Immature natural killer cell (primary cell): ENCODE data around the gene GBP7. TPM values are rescaled to one million over a fixed set of nuclear protein-coding genes. Genes with fewer than 3 reads are reported as not detected.

Source experiments
- DNase-seq, 3 donors: peaks; one replicate each; pipeline ENCODE4 v3.0.0; 2022; ENCODE audit warnings: mixed read lengths in 1 of 3
- H3K27ac Mint-ChIP-seq, 6 donors: one replicate each; pipeline ENCODE4 v1.8.0; 2020; ENCODE audit warnings: mixed read lengths in 6 of 6, mild to moderate bottlenecking in 5 of 6, inconsistent platforms in 4 of 6, moderate library complexity in 3 of 6
- H3K27me3 Mint-ChIP-seq, 3 donors: one replicate each; pipeline ENCODE4 v1.8.0; 2020 to 2021; ENCODE audit warnings: low read depth in 3 of 3, mild to moderate bottlenecking in 3 of 3, mixed read lengths in 3 of 3, moderate library complexity in 3 of 3, inconsistent platforms in 1 of 3
- H3K36me3 Mint-ChIP-seq, 3 donors: one replicate each; pipeline ENCODE4 v1.8.0; 2020; ENCODE audit warnings: mixed read lengths in 3 of 3, inconsistent platforms in 2 of 3, mild to moderate bottlenecking in 2 of 3
- H3K4me1 Mint-ChIP-seq, 2 donors: one replicate each; pipeline ENCODE4 v1.8.0; 2020; ENCODE audit warnings: inconsistent platforms in 2 of 2, mild to moderate bottlenecking in 2 of 2, mixed read lengths in 2 of 2, moderate library complexity in 1 of 2
- H3K4me3 Mint-ChIP-seq, 5 donors: one replicate each; pipeline ENCODE4 v1.8.0; 2020; ENCODE audit warnings: mild to moderate bottlenecking in 5 of 5, mixed read lengths in 5 of 5, inconsistent platforms in 3 of 5, moderate library complexity in 3 of 5
- H3K9me3 Mint-ChIP-seq, 6 donors: one replicate each; pipeline ENCODE4 v1.8.0; 2020; ENCODE audit warnings: mild to moderate bottlenecking in 6 of 6, mixed read lengths in 6 of 6, inconsistent platforms in 4 of 6, moderate library complexity in 3 of 6
- polyA plus RNA-seq, 3 donors: library from polyadenylated mRNA; unstranded; fragments of 300-500 nt; fragmentation: Illumina TruSeq; gene quantifications; one replicate each; pipeline ENCODE4 v1.2.3, GENCODE V29; 2021

GBP7 gene
- polyA plus RNA-seq, 3 donors from 2014 or later = not detected

DNA sequence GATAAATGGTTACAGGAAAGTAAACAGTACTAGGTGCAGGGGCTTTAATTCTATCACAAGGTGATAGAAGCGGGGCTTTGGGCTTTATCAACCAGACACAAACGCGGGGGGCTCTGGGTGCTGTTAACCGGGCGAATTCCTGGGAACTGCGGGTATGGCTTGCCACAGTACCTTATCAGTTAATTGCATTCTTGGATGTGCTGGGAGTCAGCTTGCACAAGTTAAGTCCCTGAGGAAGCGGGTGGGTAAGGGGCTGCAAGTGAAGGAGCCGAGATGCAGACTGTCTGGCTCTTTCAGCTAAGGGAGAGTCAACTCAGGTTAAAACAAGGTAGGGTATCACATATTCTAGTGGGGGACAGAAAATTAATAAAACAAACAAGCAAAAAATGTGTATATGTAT is 22.3 kb upstream of the GBP7 start:
- DNase-seq = peak in 1 of 3 donors; percentile 12
- H3K4me1 Mint-ChIP-seq = peaks cover 70 to 86% of the 10 kb centered on the region in 2 donors
- H3K27ac Mint-ChIP-seq = peak overlapping the region; percentile 94 to 99 (median 97)
- peaks cover 0 to 7% (median 4%) of the 10 kb centered on the region in 3 donors for H3K27me3 Mint-ChIP-seq
- H3K4me3 Mint-ChIP-seq = peak overlapping the region; percentile 94 to 98 (median 96)
- H3K9me3 Mint-ChIP-seq = no peaks in the 10 kb centered on the region
- H3K36me3 Mint-ChIP-seq = peaks cover 21 to 38% (median 32%) of the 10 kb centered on the region in 3 donors

DNA sequence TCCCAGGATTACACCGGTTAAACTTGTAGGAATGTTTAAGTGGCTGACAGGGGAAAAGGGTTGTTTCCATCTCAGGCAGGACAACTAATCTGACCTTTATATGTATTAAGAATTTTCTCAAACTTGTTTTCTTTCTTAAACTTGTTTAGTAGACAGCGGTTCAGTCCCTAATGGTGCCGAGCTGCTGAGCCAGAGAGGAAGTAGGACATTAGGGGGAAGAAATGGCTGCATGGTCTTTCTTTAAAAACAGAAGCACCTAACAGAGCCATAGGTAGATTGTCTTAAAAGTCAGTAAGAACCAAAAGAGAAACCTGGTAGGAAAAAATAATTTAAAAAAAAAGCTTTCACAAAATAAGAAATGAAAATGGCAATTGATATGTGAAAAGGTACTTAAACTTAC is 19.7 kb upstream of the GBP7 start:
- Mint-ChIP-seq H3K9me3 (no peaks in the 10 kb centered on the region), H3K36me3 (peaks cover 31 to 51% (median 41%) of the 10 kb centered on the region in 3 donors), H3K27ac (peak overlapping the region; percentile 70 to 96 (median 86)), H3K4me3 (peak overlapping the region; percentile 63 to 94 (median 76)), H3K4me1 (peaks cover 60 to 84% of the 10 kb centered on the region in 2 donors), H3K27me3 (peaks cover 0 to 3% (median 0%) of the 10 kb centered on the region in 3 donors)
- DNase-seq = no peak

DNA sequence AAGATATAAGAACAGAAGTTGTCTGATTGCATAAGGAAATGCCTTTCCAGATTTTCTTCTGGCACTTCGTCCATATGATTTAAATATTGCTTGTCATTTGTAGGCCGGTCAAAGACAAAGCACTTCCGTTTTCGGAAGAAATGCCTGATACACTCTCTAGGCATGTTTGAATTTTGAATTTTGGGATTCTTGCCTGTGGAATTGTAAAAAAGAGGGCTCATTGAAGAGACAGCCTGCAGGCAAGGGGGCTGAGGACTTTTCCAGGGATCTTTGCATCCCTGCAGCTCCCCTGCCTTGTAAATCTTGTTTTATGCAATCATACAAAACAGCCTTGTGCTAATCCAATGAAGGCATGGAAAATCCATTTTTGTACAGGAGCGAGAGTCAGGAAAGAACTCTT is 15.5 kb upstream of the GBP7 start:
- H3K27ac Mint-ChIP-seq = peak overlapping the region in 2 of 6 donors; percentile 15 to 38
- no peak overlapping the region for H3K4me3 Mint-ChIP-seq
- peaks cover 52 to 82% (median 63%) of the 10 kb centered on the region in 3 donors for H3K36me3 Mint-ChIP-seq
- H3K9me3 Mint-ChIP-seq = no peaks in the 10 kb centered on the region
- no peak for DNase-seq
- no peaks in the 10 kb centered on the region for H3K27me3 Mint-ChIP-seq
- H3K4me1 Mint-ChIP-seq = peaks cover 45 to 90% of the 10 kb centered on the region in 2 donors

DNA sequence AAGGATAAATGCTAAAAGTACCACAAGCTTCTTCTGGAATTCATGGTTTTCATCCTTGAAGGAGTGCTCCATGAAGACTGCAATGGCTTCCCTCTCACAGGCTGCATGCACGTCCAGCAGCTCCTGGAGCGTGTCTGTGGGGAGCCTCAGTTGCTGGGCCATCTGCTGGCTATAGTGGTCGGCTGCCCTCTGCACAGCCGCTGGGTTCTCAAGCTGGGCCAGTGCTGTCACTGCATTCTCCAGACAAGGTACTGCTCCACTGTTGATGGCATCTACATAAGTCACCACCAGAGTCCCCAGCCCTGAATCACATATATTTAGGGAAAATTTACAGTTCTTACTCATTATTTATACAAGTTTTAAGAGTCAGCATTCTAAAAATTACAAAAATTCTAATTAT is 14.2 kb upstream of the GBP7 start:
- H3K36me3 Mint-ChIP-seq = peaks cover 50 to 85% (median 62%) of the 10 kb centered on the region in 3 donors
- H3K4me1 Mint-ChIP-seq = peaks cover 33 to 77% of the 10 kb centered on the region in 2 donors
- no peaks in the 10 kb centered on the region for H3K9me3 Mint-ChIP-seq
- no peak for DNase-seq
- no peaks in the 10 kb centered on the region for H3K27me3 Mint-ChIP-seq
- H3K4me3 Mint-ChIP-seq = no peak overlapping the region
- peak overlapping the region in 3 of 6 donors; percentile 31 to 66 (median 64) for H3K27ac Mint-ChIP-seq

DNA sequence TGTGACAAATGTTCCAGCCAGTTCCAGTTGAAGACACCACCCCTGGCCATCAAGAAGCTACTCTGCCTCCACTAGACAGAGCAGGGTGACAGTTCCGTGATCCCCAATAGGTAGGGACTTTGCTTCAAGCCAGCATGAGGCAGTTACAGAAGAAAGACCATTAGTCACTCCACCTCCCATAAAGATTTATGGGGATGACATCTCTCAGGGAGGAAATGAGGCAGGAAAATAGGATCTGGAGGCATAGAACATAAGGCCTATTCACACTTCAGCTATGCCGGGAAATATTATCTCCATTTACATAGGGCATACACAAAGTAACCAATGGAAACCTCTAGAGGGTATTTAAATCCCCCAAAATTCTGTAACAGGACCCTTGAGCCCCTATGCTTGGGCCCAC is 3.5 kb upstream of the GBP7 start:
- Mint-ChIP-seq H3K9me3 (no peaks in the 10 kb centered on the region), H3K4me3 (no peak overlapping the region), H3K4me1 (peaks cover 0 to 16% of the 10 kb centered on the region in 2 donors), H3K36me3 (peaks cover 27 to 36% (median 30%) of the 10 kb centered on the region in 3 donors), H3K27ac (no peak overlapping the region), H3K27me3 (peaks cover 0 to 8% (median 1%) of the 10 kb centered on the region in 3 donors)
- no peak for DNase-seq

DNA sequence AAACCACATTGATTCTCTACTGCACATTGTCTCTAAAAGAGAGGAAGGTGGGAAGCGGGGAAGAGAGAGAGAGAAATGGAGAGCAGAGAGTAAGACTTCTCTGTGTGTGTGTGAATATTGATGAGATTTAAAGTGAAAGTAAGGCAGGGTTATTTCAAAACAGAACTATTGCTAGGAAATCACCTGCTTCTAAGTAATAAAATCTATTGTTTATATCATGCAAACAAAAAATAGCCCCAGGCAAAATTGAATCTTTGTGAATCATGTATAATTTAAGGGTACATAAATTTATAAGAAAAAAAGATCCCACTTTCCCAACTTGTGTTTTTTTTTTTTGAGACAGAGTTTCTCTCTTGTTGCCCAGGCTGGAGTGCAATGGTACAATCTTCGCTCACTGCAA is 1.2 kb upstream of the GBP7 start:
- Mint-ChIP-seq H3K36me3 (peaks cover 5 to 14% (median 8%) of the 10 kb centered on the region in 3 donors), H3K4me3 (no peak overlapping the region), H3K27me3 (peaks cover 0 to 8% (median 1%) of the 10 kb centered on the region in 3 donors), H3K27ac (no peak overlapping the region), H3K9me3 (no peaks in the 10 kb centered on the region), H3K4me1 (no peaks in the 10 kb centered on the region)
- no peak for DNase-seq

DNA sequence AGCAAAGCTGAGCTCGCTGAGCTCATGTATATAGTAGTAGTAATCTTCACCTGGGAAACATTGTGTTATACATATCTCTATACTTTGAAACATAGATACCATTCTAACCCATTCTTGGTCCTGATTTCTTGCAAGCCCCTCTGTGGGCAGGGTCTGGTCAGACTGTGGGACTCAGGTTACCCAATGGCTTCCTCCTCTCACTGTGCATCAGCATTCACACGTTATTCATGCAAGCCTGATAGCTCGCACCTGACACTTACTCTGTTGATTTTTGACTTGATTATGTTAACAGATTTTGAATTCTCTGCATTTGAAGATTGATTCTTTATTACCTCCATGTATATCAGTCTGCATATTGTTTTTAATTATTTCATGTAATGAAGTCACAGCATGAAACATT is 1.3 kb downstream of the GBP7 start:
- DNase-seq = no peak
- no peaks in the 10 kb centered on the region for H3K4me1 Mint-ChIP-seq
- no peaks in the 10 kb centered on the region for H3K36me3 Mint-ChIP-seq
- no peak overlapping the region for H3K27ac Mint-ChIP-seq
- peaks cover 0 to 8% (median 1%) of the 10 kb centered on the region in 3 donors for H3K27me3 Mint-ChIP-seq
- no peak overlapping the region for H3K4me3 Mint-ChIP-seq
- H3K9me3 Mint-ChIP-seq = no peaks in the 10 kb centered on the region

DNA sequence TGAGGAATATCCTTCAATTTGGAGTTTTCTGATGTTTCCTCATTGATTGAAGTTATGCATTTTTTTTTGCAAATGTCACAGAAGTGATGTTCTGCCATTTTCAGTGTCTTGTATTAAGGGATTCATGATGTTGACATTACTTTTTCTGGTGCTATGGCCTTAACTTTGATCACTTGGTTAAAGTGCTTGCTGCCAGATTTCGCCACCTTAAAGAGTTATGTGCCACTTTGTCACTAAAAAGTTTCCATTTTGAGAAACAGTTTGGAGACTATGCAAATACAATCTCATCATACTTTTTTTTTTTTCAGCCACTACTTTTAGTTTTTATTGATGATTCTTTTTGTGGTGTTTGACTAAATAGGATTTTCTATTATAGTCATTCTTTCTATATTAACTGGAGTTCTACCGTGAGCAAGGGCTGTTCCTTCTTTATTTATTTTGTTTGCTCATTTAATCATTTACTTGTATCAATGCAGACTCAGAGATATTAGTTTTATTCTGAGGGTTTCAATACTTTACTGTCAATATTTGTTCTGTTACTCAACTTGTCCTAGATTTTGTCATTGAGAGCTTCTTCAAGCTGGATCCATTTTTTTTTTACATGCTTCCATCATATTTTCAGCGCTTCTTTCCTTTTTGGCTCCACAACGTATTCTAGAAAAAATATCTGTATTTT is 3.2 kb downstream of the GBP7 start:
- H3K27ac Mint-ChIP-seq = no peak overlapping the region
- H3K4me3 Mint-ChIP-seq = no peak overlapping the region
- peaks cover 0 to 8% (median 1%) of the 10 kb centered on the region in 3 donors for H3K27me3 Mint-ChIP-seq
- no peaks in the 10 kb centered on the region for H3K36me3 Mint-ChIP-seq
- no peak for DNase-seq
- no peaks in the 10 kb centered on the region for H3K9me3 Mint-ChIP-seq
- no peaks in the 10 kb centered on the region for H3K4me1 Mint-ChIP-seq

DNA sequence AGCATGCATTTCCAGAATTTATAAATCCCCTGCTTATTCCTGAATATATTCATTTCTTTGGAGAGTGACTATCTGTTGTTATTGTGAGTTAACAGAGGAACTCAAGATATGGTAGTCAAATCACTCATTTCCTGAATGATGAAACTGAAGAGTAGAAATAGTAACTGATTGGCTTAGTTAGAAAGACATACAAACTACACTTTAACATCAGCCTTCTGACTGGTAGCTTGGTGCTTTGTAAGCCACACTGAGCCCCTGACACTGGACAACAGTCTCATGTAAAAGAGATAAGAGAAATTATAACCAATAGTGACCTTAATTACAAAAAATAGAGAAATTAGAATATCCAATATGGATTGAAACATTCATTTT is 4.8 kb downstream of the GBP7 start:
- no peak for DNase-seq
- no peaks in the 10 kb centered on the region for H3K36me3 Mint-ChIP-seq
- H3K4me1 Mint-ChIP-seq = no peaks in the 10 kb centered on the region
- H3K27me3 Mint-ChIP-seq = peaks cover 0 to 8% (median 1%) of the 10 kb centered on the region in 3 donors
- no peaks in the 10 kb centered on the region for H3K9me3 Mint-ChIP-seq
- no peak overlapping the region for H3K4me3 Mint-ChIP-seq
- H3K27ac Mint-ChIP-seq = no peak overlapping the region

DNA sequence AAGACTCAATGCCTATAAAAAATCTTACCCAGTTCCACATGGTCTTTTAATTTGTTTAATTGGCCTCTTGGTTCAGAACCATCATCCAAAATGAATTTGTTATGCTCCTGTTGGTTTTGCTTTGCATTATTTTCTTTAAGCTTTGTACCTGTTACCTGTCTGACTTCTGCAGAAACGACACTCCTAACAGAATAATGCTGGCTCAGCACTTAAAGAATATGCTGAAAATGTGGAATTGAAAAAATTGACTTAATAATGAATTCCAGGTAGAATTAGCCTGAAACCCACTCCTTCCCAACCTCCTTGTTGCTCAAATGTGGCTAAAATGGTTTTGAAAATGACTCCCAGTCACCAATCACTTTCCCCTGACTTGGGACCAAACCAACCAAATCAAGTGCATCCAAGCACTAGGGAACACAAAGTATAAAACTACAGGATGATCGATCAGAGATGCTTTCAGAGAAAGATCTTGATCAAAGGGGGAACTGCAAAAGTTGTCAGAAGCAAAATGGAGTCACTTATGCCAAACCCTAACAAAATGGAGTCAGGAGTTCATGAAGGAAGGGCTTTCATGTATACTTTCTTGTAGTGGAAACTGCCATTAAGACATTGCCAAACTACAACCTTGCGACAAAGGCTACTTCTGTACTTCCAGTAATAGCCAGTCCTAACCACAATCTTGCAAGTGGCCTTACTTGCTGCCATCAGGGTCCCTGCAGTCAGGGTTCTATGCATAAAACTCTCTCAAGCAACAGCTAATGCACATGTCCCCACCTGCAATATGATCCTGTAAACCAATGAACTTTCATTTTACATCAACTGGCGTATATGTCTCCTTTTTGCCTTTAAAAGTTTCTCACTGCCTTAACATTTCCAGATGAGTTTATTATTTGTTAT is 5.4 kb downstream of the GBP7 start:
- H3K9me3 Mint-ChIP-seq = no peaks in the 10 kb centered on the region
- no peaks in the 10 kb centered on the region for H3K36me3 Mint-ChIP-seq
- no peak for DNase-seq
- no peak overlapping the region for H3K4me3 Mint-ChIP-seq
- H3K27me3 Mint-ChIP-seq = peaks cover 0 to 8% (median 1%) of the 10 kb centered on the region in 3 donors
- no peaks in the 10 kb centered on the region for H3K4me1 Mint-ChIP-seq
- no peak overlapping the region for H3K27ac Mint-ChIP-seq

DNA sequence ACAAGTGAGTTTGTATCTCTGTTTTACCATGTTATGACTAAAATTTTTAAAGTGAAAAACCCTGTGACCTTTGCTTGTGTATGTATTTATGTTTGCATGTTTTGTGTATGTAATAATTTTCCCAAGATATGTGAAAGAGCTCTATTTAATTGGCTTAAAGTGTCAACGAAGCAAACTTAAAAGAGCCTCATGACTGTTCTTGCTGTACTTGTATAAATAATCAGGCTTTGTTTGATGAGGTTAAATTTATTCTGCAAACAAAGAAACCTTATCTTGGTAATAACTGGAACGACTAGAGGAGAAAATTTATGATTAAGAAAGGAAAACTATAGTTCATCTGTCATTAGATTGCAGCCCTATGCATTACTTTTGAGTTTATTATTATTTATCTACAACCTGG is 6.6 kb downstream of the GBP7 start:
- Mint-ChIP-seq H3K4me1 (no peaks in the 10 kb centered on the region), H3K27ac (no peak overlapping the region), H3K27me3 (peaks cover 0 to 2% (median 0%) of the 10 kb centered on the region in 3 donors), H3K9me3 (no peaks in the 10 kb centered on the region), H3K4me3 (no peak overlapping the region), H3K36me3 (no peaks in the 10 kb centered on the region)
- DNase-seq = no peak

DNA sequence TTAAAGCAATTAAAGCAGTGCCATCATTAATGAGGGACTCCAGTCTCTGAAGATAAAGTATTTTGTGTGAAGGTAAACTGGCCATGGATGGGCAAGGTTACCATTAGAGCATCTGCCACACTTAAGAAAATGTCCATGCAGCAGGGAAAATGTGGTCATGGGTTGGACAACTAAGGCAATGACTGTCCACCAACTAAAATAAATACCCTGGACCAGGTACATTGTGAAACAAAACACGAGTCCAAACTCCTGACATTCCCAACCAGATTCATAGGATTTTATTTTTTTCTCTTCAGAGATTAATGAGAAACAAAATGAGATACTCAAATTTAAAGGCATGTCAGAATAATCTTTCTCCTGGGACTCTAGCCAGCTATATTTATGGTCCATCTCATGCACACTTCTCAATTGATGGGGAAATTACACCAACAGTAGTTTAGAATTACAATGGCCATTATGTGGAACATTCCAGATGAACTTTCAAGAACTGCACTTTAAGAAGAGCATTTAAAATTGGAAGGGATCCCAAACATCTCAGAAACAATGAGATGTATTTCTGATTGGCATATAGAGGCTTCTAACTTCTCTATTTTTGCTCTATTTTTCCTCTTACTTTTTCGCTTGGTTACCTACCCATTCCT is 8.1 kb downstream of the GBP7 start:
- Mint-ChIP-seq H3K27ac (no peak overlapping the region), H3K9me3 (no peaks in the 10 kb centered on the region), H3K27me3 (peaks cover 0 to 2% (median 2%) of the 10 kb centered on the region in 3 donors), H3K4me1 (no peaks in the 10 kb centered on the region), H3K36me3 (no peaks in the 10 kb centered on the region), H3K4me3 (no peak overlapping the region)
- DNase-seq = no peak

DNA sequence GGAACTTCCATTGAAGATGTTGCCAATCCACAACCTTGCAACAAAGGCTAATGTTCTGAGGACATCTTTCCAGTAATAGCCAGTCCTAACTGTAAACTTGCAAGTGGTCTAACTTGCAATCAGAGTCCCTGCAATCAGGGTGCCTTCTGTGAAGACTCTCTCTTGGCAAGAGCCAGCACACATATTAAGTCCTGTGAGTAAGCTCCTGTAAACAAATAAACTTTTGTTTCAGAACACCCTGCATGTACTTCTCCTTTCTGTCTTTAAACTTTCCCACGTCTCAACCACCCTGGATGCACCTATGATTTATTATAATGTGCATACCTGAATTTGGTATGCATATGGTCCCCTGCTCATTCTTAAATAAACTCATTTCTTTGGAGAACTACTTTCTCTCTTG is 9.1 kb downstream of the GBP7 start:
- H3K27me3 Mint-ChIP-seq = peaks cover 0 to 2% (median 2%) of the 10 kb centered on the region in 3 donors
- H3K9me3 Mint-ChIP-seq = peaks cover 0 to 4% (median 0%) of the 10 kb centered on the region in 6 donors
- no peaks in the 10 kb centered on the region for H3K4me1 Mint-ChIP-seq
- DNase-seq = no peak
- H3K27ac Mint-ChIP-seq = no peak overlapping the region
- no peak overlapping the region for H3K4me3 Mint-ChIP-seq
- H3K36me3 Mint-ChIP-seq = no peaks in the 10 kb centered on the region

DNA sequence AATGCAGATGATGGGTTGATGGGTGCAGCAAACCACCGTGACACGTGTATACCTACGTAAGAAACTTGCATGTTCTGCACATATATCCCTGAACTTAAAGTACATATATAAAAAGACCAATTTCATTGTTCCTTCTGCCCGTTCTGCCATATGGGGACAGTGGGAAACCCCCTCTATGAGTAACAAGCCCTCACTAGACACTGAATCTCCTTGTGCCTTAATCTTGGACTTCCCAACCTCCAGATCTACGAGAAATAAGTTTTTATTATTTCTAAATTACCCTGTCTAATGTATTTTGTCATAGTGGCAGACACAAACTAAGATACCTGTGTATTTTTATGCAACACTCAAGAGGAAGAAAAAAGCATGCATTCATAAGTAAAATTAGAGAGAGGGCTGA is 10.0 kb downstream of the GBP7 start:
- Mint-ChIP-seq H3K36me3 (no peaks in the 10 kb centered on the region), H3K27ac (no peak overlapping the region), H3K9me3 (peaks cover 0 to 9% (median 0%) of the 10 kb centered on the region in 6 donors), H3K4me3 (no peak overlapping the region), H3K4me1 (no peaks in the 10 kb centered on the region), H3K27me3 (peaks cover 2 to 3% (median 2%) of the 10 kb centered on the region in 3 donors)
- no peak for DNase-seq
